Subcutaneous adipose tissue (tissue), 4 donors: ENCODE data around the gene PDE7B. TPM values are rescaled to one million over a fixed set of nuclear protein-coding genes. Genes with fewer than 3 reads are reported as not detected.

ENCODE experiments used
- total RNA-seq, 4 donors: library from RNA; depleted of rRNA; stranded (reverse); fragments of >200 nt; gene quantifications; one replicate each; pipeline ENCODE4 v1.1.0, GENCODE V29; 2016
- TF ChIP-seq, protein P1 (sequence below): fragments of 450-650 bp; IDR thresholded peaks from one replicate; pipeline ENCODE4 v1.5.1; 2016; ENCODE audit warnings: low read depth, mild to moderate bottlenecking, control low read depth, antibody characterized with exemption, moderate library complexity

The PDE7B gene
- total RNA-seq, 4 donors from 2014 or later, result 4.1 to 12.6 (median 9.5) TPM

GRCh38 chr6:136123468-136123867 lies 272.0 kb downstream of the PDE7B start:
- TF ChIP-seq, protein P1, sequence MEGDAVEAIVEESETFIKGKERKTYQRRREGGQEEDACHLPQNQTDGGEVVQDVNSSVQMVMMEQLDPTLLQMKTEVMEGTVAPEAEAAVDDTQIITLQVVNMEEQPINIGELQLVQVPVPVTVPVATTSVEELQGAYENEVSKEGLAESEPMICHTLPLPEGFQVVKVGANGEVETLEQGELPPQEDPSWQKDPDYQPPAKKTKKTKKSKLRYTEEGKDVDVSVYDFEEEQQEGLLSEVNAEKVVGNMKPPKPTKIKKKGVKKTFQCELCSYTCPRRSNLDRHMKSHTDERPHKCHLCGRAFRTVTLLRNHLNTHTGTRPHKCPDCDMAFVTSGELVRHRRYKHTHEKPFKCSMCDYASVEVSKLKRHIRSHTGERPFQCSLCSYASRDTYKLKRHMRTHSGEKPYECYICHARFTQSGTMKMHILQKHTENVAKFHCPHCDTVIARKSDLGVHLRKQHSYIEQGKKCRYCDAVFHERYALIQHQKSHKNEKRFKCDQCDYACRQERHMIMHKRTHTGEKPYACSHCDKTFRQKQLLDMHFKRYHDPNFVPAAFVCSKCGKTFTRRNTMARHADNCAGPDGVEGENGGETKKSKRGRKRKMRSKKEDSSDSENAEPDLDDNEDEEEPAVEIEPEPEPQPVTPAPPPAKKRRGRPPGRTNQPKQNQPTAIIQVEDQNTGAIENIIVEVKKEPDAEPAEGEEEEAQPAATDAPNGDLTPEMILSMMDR, result no peak

- TF ChIP-seq, protein P1, result no peak
Observed at GRCh38 chr6:136125585-136125984, 274.1 kb downstream of the PDE7B start.

GRCh38 chr6:136127873-136128272 lies 276.4 kb downstream of the PDE7B start:
- TF ChIP-seq, protein P1, result no peak

GRCh38 chr6:136129365-136129764 lies 277.9 kb downstream of the PDE7B start:
- TF ChIP-seq, protein P1, result no peak

GRCh38 chr6:136134268-136134667 lies 282.8 kb downstream of the PDE7B start:
- TF ChIP-seq, protein P1, result no peak

DNA sequence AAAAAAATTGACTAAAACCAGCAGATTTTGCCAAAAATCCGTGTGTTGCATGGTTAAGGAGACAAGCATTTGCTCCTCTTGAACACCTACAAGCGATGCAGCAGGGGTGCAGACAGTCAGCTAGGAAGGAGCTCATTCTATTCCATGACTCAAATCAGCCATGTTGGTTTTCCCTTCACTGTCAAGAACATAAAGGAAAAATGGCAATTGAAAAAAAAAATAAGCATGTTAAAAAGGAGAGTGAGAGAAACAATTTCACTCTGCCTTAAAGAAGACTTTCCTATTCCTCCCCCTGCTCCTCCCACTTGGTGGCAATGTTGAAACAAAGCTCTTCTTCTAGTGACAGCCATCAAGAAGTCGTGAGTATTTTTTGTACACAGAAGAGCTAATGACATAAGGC lies 283.2 kb downstream of the PDE7B start:
- TF ChIP-seq, protein P1, result no peak

DNA sequence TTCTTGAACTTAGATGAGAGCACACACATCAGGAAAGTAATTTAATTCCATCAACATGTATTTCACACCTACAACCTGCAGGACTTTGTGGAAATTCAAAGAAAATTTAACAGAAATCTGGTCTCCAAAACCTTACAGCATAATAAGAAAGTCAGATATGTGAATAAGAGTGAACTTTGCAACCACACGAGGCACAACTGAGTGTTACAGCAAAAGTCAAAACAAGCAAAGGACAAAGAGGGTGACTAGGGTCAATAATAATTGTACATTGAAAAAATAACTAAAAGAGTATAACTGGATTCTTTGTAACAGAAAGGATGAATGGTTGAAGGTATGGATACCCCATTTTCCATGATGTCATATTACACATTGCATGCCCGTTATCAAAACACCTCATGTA lies 284.8 kb downstream of the PDE7B start:
- TF ChIP-seq, protein P1, result no peak
